K562 (cell line): ENCODE data around the gene CPED1. TPM values are rescaled to one million over a fixed set of nuclear protein-coding genes. Genes with fewer than 3 reads are reported as not detected.

ENCODE experiments used
- ARNT ChIP-seq, 2 experiments: fragments of 450-650 bp; IDR thresholded peaks; 2 replicates each; pipeline ENCODE4 v1.6.1; 2016; ENCODE audit warnings: mild to moderate bottlenecking in 1 of 2
- BMI1 ChIP-seq: fragments of 150-350 bp; IDR thresholded peaks from 2 replicates; pipeline ENCODE4 v1.6.1; 2014; ENCODE audit warnings: low read length
- NFXL1 ChIP-seq: fragments of 450-650 bp; formaldehyde crosslinking; IDR thresholded peaks from 2 replicates; pipeline ENCODE4 v1.4.0; 2021; ENCODE audit warnings: mild to moderate bottlenecking
- ZBTB8A ChIP-seq: fragments of 450-650 bp; IDR thresholded peaks from 2 replicates; pipeline ENCODE4 v1.6.1; 2018; ENCODE audit warnings: mild to moderate bottlenecking, moderate library complexity; ENCODE audit not compliant: partially characterized antibody
- ZNF407 ChIP-seq: fragments of 450-650 bp; IDR thresholded peaks from 2 replicates; pipeline ENCODE4 v1.6.1; 2016; ENCODE audit warnings: low read depth
- ZNF436 ChIP-seq: fragments of 250-450, 450-650 bp; sonication (Bioruptor Pico); formaldehyde crosslinking; IDR thresholded peaks from 2 replicates; pipeline ENCODE4 v1.7.0; 2020; ENCODE audit warnings: mild to moderate bottlenecking
- polyA plus RNA-seq, 8 experiments: library from polyadenylated mRNA; depleted of rRNA in 4 of 8; stranded (reverse) in 5 of 8; unstranded in 3 of 8; fragments of >200 nt; fragmentation: Nextera tagmentation in 2 of 8; fragmentation: Illumina TruSeq in 1 of 8; extraction: Ambion mirVana in 2 of 8; extraction: Trizol in 1 of 8; gene quantifications; 2 replicates each; pipeline versions ENCODE4 v1.2.1 to v1.2.3, GENCODE V29; 2011 to 2014; ENCODE audit warnings: inconsistent platforms in 1 of 8, missing spikeins in 1 of 8
- total RNA-seq, 7 experiments: library from RNA; depleted of rRNA in 6 of 7; stranded (reverse); fragments of >200 nt in 6 of 7; fragmentation: Illumina TruSeq in 2 of 7; extraction: Trizol in 2 of 7; gene quantifications; 2 replicates each; pipeline versions ENCODE4 v1.2.1 to v1.2.3, GENCODE V29; 2011 to 2021; ENCODE audit warnings: low replicate concordance in 1 of 7

Gene CPED1
- total and polyA plus RNA-seq, 9 of the 15 experiments (the other 6 are each of a cell fraction or from before 2014, with no cell fraction given): 195 to 393 (median 290) TPM

GRCh38 chr7:120951826-120952225 is 36.7 kb upstream of the CPED1 start (continued):
- no peak for TF ChIP-seq ZNF407
- TF ChIP-seq ZNF436: no peak
- TF ChIP-seq BMI1: no peak
- TF ChIP-seq ZBTB8A: no peak
- TF ChIP-seq ARNT (IDR thresholded peaks at IDR 0.05): no peak
- no peak for TF ChIP-seq NFXL1 (CRISPR knock-in tag)
